DMS114 treated with DMSO at 0.1 percent for 48 hours (cell line): Measurements from ENCODE around the gene UNC5B.
A peak's percentile ranks its signal among the peaks of the same experiment; 100 is the strongest.

Experiments
- DNase-seq: peaks from one replicate; lab custom pipeline; 2025; ENCODE audit not compliant: unreplicated experiment; lab: John Stamatoyannopoulos, UW

The UNC5B gene

DNA sequence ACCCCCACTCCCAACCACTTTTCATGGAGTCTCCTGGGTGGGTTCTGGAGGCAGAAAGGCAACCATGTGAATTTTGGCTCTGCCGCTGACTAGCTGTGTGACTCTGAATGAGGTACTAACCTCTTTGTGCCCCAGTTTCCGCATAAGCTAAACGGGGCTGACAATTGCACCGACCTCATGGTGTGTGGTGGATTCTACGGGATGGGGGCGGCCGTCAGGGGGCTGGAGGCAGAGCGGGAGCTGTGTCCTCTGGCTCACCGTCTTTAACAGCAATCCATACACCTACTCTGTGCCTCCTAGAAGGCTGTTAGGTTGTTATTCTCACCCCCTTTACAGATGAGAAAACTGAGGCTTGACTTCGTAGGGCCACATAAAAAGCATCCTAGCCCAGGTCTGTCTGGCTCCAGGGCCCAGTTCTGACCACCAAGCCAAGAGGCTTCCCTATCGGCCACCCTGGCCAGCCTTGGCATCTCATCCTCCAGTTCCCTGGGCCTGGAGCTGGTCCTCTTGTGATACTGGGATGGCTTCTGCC is 102.4 kb downstream of the UNC5B start:
- DNase-seq: no peak

DNA sequence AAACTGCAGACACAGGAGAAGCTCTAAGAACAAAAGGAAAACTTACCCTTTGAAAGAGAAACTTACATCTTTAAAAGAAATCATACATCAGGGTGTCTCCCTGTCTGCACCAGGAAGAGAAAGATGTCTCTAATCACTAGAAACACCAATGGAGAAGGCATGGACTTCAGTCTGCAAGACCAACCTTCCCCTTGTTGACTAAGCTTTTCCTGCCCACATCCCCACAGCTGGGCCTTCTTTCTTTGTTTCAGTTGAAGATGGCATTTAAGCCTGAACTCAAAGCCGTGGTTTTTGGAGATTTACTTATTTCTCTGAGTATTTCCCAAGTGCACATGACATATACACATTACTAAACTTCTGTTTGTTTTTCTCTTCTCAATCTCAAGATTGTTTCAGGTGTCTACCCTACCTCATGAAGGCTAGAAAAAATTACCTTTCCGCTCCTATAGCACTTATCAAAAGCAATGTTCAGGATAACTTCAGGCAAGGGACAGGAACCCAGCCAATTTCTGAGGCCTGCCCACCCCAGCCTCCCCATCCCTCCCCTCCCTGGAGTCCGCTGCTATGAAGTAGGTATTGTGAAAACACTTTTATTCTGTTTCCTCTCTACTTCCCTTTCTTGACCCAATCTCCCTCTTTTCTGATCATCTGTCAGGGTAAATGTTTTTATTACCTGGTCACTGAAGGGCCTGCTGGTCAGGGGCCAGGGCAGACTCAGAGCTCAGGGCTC is 103.9 kb downstream of the UNC5B start:
- no peak for DNase-seq

DNA sequence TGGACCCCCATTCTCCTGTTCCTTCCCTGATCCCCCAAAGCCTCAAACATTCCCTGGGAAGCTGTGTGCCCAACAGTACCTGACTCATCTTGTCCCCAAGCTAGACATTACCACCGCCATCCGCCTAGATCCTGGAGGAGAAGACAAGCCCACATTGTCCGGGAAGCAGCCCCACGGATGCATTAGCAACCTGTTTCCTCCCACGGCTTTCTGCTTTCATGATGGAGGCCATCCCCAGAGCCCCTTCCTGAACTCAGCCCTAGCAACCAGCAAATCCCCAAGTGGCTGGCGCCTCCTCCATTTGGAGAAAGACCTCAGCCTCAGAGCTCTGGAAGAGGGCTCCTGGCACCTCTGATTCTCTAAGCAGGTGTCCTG is 104.4 kb downstream of the UNC5B start:
- DNase-seq: no peak

DNA sequence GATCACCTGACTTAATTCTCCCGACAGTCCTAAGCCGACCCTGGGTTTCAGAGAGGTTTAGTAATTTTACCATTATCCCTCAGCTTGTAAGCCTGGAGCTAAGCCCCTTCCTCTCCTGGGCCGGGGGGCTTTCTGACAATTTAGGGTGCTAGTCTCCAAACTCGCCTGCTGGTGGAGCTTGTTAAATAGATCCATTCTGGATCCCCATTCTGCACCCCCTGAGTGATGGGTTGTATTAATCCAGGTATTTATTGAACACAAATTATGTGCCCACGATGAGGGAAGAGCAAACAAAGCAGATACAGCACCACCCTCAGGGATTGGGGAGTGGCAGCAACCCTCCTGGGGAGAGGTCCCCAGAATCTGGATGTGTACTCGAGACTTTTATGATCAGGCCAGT is 105.4 kb downstream of the UNC5B start:
- no peak for DNase-seq

DNA sequence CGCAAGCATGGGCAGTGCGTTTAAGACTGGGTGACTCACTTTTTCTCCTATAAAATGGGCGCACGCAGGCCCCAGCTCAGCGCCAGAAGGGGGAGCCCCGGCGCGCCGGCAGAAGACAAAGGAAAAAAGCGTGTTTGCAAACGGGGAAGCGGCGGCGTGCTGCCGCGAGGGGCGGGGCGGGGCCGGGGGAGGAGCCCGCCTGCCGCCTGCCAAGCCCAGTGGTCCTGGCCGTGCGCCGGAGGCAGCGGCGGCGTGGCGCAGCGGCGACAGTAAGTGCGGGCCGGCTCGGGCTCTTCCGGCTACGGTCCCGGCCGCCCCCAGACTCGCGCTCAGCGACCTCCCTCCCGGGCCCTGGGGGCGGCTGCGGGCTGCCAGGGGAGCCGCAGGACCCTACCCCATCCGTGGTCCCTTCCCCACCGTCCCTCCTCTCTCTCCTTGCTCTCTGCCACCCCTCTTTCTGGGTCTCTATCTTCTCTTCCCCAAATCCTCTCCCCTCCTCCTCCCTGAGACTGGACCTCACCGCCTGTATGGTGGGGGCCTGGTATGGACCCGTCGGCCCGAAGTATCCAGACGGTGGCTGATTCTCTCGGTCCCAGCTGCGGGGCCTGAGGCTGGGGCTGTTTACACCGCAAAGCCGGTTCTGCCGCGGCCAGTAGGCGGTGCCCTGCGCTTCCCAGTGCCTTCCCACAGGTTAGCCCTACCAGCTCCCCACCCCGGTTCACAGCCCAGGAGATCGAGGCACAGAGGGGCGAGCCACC is 106.9 kb downstream of the UNC5B start, which contains the start of gene SLC29A3:
SLC29A3 (plus strand) TSS at position 218 of the 758 bp plus-strand sequence; CDS start at position 269, 51 bp downstream.
- peak; percentile 79 for DNase-seq

DNA sequence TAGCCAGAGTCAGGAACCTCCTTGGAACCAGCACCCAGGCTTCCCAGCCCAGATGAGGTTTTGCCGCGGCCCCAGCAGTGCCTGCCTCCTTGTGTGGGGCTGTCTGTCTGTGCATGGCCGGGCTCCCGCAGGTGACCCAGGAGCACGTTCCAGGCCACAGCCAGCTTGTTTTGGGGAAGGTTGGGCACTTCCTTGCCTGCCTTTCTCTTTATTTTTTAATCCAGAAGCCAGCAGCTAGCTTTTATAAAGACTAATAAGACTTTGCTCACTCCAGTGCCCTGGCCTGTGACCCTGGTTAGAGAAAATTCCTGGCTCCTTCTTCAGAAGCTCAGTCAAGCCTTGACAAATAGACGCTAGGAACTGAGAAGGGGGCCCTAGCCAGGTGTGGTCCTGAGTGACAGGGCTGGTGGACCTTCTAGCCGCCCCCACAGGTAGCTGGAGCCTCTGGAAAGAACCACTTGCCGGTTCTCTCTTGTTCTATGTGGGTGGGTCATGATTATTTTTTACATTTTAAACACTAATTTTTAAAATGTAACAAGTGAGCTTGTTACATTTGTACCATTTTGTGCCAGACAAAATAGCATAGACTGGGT is 107.5 kb downstream of the UNC5B start:
- DNase-seq: no peak

DNA sequence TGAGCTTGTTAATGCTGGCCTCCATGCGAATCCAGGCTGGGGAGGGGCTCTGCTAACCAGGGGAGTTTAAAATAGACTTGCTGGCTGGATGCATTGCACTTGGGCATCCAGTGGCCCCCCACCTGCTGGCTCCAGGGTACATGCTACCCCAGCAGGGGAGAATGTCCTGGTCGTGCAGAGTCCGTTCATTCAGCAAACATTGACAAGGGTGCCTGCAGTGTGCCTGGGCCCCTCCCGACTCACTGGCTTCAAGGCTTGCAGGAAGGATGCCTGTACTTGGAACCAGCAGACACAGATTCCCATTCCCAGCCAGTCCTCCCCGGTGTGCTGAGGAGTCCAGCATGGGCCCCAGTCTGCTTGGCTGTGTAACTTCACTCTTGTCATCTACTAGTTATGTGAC is 108.2 kb downstream of the UNC5B start:
- no peak for DNase-seq

DNA sequence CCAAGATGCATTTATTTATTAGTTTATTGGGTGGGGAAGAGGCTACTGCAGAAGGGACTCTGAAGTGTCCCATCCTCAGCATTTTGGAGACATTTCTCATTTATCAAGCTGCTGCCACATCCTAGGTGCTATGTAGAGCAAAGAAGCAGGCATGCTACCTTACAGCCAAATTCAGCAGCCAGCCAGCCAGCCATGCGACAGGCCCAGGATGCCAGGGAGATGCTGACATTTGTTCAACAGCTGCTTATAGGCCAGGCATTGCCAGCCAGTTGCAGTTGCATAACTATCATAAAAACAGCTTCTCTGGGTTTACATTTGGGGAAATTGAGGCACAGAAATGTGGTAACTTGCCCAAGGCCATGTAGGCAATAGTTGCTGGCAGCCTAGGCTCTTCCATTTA is 109.0 kb downstream of the UNC5B start:
- DNase-seq: no peak

DNA sequence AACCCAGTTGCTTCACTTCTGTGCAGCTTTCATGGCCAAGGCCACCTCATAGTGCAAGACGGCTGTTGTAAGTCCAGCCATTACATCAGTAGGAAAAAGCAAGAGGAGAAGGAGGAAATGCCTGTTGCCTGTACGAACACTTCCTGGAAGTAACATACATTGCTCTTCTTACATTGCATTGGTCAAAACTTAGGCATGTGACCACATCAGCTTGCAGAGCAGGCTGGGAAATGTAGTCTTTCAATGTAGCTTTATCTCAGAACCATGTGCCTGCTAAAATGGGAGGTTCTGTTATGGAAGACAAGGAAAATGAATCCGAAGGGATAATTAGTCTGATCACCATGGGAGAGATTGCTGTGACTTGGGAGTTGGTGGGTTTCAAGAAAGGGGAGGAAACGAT is 111.0 kb downstream of the UNC5B start:
- DNase-seq: peak; percentile 26

DNA sequence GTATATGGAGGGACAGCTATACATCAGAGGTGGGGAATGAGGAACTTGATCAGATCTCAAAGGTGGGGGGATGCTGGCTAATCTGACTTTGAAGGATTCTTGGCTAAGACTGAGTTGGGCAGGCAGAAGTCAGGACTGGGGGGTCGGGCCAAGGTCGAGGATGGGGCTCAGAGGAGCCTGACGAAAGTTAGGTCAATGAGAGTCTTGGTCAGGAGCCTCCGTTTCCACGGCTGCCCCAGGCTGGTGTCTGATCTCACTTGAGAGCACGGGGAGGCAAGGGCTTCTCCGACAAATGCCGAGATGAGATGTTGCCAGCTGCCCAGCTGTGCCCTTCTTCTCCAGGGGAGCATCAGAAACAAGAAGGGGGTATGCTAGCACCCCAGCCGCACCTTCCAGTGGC is 112.4 kb downstream of the UNC5B start:
- DNase-seq: no peak

DNA sequence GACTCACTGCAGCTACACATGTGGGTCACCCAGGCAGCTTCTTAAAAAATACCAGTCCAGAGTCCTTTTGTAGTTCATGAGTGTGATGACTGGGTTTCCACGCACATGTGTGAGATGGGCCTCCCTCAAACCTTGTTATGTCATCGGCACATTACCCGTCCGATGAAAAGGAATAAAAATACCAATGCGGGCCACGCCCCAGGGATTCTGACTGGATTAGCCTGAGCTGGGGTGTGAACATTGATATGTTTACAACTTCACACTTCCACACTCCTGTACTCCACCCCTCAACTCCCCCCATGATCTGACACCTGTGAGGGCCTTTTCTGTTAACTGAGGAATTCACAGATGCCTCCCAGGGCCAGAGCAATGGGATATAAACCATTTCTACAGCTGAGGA is 112.9 kb downstream of the UNC5B start:
- DNase-seq: no peak

DNA sequence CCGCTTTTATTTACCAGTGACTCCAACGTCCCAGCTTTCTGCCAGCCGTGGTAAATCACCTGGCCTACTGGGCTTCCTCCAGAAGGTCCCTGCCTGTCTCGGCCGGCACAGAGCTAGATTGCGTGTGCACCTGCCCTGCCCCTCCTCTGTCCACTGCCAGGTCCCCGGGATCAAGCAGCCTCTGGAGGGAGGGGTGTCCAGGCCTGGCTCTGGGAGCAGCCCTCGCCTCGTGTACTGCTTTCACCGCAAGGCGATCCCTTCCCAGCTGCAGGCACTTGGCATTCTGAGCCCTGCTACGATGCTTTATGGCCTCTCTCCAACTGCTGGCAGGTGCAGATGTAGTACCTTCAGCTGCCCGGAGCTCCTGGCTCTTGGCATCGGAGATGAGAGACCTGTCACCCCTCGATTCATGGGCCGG is 114.1 kb downstream of the UNC5B start:
- no peak for DNase-seq

DNA sequence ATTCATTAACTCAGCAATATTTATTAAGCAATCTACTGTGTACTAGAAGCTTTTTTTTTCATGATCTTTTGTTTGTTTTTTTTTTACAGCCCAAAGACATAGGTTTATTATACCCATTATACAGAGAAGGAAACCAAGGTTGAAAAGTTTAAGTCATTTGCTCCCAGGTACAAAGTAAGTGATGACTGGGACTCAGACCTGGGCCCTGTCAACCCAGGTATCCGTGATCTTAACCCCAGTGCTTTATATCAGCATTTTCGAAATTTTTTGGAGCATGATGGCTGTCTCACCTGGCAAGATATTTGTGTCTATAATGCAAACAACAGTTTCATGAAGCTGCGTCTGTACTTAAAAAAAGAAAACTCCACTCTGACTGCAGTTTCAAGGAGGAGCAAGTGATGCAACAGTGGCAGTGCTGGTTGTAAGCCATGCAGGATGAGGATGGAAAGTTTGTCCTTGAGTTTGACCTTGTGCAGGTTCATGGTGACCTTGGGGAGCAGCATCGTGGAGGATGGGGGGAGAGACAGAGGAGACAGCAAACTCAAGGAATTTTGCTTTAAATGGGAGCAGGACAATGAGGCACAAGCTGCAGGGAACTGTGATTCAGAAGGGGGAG is 118.5 kb downstream of the UNC5B start:
- no peak for DNase-seq

DNA sequence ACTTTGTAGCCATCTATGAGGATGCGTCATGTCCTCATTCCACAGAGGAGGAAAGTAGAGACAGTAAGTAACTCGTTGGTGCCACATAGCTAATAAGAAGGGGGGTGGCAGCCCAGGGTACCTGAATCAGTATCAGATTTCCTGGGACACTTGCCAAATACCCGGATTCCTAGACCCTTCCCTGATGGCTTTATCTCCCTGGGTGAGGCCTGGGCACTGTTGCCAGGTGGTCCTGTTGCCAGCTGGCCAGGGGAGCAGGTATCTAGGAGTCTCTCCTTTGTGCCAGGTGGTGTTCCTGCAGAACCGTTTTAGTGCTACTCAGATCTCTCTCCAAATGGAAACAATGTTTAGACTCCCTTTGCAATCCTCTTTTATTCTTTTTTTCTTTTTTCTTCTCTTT is 119.4 kb downstream of the UNC5B start:
- no peak for DNase-seq

DNA sequence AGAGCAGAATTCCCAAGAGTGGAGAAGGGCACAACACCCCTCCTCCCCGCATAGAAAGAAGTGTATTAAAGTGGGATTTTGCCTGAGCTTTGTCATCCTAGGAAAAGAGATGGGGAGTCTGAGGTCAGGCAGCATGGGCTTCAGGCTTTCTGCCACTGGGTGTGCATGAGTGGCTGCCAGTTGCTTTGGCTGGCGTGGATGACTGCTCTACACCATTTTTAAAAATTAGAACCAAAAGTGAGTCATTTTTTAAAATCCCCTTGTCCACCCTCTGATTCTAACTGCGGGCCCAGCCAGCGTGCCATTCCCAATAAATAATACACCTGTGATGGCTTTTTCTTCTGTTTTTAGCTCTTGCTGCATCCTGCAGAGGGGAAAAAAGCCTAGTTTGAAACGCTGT is 120.1 kb downstream of the UNC5B start:
- DNase-seq: no peak

DNA sequence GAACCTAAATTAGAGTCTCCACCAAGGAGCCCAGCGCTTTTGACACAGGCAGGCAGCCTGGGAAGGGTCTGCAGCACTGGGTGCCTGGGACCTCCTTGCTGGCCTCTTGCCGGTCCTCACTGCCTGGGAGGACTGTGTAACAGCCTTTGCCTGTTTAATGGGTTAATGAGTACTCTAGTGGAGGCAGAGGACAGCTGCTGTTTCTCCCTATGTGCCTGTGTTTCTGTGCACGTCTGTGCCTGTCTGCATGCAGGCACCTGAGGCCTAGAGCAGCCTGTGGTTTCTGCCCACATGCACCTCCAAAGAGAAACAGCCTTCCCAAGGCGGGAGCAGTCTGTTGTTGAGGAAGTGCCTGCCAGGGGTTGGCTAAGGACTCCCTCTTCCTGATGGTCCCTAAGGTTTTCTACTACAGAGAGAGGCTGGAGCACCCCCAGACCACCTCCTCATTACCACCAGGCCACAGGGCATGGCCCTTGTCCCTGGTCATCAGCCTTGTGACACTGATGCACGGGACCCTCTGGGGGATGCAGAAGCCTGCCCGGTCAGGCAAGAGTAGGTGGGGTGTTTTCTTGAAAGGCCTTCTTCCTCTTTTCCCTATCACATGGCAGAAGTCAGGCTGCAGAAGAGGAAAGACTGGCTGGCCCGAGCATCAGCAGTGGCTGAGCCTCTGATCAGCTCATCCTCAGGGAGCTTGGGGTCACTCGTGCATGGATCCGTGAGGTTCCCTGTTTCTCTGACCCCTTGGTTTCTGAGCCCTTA is 120.9 kb downstream of the UNC5B start:
- no peak for DNase-seq

DNA sequence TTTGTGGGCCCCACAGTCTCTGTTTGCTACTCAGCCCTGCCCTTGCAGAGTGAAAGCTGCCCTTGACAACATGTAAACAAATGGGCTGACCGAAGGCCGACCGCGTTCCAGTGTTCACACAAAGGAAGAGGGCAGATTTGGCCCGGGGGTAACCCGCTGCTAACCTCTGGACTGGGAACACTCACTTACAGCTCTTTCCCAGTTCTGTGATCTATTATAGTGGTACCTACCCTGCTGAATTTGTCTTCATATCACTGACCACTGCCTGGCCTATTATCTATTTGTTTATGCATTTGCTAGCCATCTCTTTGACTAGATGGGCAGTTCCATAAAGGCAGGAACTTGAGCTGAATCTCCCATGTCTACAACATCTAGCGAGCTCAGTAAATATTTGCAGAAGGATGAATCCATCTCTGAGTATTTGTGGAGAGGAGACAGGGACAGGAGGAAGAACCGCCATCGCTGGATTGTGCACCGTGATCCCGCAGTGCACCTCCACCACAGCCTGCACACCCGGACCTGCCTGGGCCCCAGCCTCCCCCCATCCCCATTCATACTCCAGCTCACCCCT is 121.9 kb downstream of the UNC5B start:
- no peak for DNase-seq

DNA sequence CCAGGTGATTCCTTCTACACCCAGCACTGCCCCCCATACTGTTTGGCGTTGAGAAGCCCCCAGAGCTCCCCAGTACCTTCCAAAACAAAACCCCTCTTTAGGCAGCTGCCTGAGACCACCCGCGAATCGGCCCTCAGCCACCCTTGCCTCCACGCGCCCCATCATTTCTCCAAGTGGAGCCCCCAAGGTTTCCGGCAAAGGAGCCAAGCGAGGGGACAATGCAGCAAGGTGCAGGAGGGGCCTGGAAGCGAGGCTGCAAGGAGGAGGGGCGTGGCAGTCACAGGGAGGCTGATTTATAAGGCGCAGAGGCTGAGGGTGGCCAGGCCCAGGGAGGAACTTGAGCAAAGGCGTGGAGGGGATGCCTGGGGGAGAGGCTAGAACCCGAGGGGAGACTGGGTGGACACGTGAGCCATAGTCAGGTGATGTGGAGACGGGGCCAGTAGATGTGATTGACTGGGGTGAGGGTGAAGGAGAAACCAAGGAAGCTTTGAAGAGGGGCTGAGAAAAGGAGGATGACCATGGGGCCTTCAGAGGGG is 122.9 kb downstream of the UNC5B start:
- no peak for DNase-seq

DNA sequence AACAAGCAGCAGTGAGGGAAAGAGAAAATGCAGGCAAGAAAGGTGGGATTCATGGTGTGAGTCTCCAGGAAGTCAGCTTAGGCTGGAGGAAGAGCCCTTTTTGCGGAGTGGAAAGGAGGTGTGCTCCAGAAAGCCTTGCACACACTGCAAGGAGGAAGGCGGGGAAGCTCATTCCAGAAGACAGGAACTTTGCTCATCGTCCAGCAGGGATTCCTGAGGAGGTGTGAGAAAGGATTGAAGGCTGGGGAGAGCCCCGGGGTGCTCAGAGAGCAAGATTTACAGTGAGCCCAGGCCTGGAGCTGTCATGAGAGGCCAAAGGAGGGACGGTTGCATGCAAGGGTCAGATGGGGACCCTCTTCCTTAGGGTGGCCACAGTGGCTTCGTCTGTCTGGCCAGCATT is 124.3 kb downstream of the UNC5B start:
- DNase-seq: no peak

DNA sequence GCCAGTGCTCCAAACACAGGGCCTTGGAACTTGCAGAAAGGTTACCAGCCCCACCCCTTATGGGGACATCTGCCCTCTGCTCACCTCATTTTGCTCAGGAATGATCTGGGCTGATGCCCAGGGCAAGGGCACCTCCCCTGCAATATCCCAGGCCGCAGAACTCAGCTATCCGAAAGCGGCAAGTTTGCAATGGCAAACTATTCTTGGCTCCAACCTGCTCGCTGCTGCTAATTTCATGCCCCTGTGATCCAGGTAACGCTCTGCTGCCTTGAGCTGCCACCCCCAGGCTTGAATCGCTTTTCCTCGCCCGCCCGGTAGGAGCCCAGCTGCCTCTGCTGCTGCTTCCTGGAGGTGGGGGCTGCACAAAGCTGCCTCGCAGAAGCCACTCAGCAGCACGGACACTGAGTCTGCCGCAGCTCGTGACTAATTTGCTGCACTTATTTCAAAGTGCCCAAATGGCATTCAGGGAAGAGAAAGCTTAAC is 124.9 kb downstream of the UNC5B start:
- DNase-seq: no peak
